Measurements from ENCODE around the gene AGAP2.
A peak's percentile ranks its signal among the peaks of the same experiment; 100 is the strongest.
"Not testable (repeated sequence)": the region's sequence is repeated elsewhere in the genome, so short reads cannot be mapped to it uniquely, and the experiment has no call there.

Gene AGAP2

DNA sequence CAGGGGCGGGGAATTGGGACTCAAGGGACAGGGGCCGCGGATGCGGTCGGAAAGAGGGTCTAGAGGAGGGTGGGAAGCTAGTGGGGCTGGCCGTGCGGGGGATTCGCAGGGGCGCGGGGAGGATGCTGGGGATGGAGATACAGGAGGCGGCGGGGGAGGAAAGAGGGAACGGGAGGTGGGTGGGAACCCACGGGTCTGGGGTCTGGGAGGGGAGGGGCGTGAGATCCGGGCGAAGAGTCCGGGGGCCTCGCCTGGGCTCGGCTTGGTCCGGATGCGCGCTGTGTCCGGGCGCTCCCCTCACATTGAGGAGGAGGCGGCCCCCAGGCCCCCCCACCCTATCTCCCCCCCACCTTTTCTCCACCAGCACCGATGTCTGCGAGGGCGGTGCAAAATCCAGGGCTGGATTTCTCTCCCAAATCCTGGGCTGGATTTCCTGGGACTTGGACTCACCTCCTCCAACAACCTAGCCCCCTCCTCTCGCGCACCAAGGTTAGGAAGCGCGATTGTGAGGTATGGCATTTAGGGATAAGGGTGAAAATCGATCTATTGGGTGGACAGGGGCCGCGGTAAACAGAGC, at the start of gene AGAP2:
AGAP2 (minus strand) TSS at position 82 of the 577 bp plus-strand sequence. CDS start 496 bp downstream, outside the sequence.
- DNase-seq (ENCODE audit: low spot score) = no peak
- no peak for FAIRE-seq

DNA sequence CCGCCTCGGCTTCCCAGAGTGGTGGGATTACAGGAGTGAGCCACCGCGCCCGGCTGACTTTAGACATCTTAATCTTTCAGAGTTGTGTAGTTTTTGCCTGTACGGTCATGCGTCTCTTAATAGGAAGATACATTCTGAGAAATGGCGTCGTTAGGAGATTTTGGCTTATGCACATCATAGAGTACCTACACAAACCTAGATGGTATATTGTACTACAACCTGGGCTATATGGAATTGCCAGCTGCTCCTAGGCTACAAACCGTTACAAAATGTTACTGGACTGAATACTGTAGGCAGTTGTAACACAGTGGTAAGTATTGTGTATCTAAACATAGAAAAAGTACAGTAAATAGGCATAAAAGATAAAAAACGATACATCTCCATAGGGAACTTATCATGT, 45.3 kb upstream of the AGAP2 start:
- no peak for FAIRE-seq
- DNase-seq (ENCODE audit: low spot score) = no peak

DNA sequence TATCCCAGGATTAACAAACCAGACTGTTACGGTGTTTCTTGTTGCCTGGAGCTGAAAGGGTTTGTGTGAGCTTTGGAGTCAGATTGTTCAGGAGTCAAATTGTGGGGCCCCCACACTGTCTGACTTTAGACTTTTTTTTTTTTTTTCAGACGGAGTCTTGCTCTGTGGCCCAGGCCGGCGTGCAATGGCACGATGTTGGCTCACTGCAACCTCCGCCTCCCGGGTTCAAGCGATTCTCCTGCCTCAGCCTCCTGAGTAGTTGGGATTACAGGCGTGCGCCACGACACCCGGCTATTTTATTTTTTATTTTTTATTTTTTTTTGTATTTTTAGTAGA, 44.9 kb upstream of the AGAP2 start:
- no peak for DNase-seq (ENCODE audit: low spot score)
- FAIRE-seq = no peak

GRCh38 chr12:57782608-57783465, 44.3 kb upstream of the AGAP2 start, which contains the start of gene TSFM:
TSFM (plus strand) TSS chr12:57782787; CDS start chr12:57782802, 15 bp downstream.
- DNase-seq (ENCODE audit: low spot score) (peak; percentile 80), FAIRE-seq (peak; percentile 20)

GRCh38 chr12:57782243-57782607, 43.7 kb upstream of the AGAP2 start:
- no peak for FAIRE-seq
- DNase-seq (ENCODE audit: low spot score) = no peak

GRCh38 chr12:57781801-57782200, 43.3 kb upstream of the AGAP2 start:
- FAIRE-seq (no peak), DNase-seq (ENCODE audit: low spot score) (no peak)

DNA sequence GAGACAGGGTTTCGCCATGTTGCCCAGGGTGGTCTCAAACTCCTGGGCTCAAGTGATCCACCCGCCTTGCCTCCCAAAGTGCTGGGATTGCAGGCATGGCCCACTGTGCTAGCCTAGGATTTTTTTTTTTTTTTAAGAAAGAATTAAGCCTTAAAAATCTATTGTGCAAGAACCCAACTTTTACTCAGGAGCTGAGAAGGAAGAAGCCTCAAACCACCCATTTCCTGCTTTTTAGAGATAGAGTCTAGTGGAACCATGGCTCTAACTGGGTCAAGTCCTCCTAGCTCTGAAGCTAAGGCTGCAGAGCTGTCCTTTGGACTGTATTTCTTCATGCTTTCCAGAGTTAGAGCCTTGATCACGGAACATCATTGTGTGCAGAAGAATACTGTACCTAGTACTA, 42.7 kb upstream of the AGAP2 start:
- DNase-seq (ENCODE audit: low spot score) = no peak
- no peak for FAIRE-seq

- DNase-seq (ENCODE audit: low spot score) (no peak), FAIRE-seq (no peak)
Observed at GRCh38 chr12:57780284-57780897, 41.8 kb upstream of the AGAP2 start.

GRCh38 chr12:57779736-57780135, 41.2 kb upstream of the AGAP2 start:
- DNase-seq (ENCODE audit: low spot score) (peak; percentile 5), FAIRE-seq (no peak)

- no peak for FAIRE-seq
- no peak for DNase-seq (ENCODE audit: low spot score)
Observed at GRCh38 chr12:57777911-57778310, 39.4 kb upstream of the AGAP2 start.

DNA sequence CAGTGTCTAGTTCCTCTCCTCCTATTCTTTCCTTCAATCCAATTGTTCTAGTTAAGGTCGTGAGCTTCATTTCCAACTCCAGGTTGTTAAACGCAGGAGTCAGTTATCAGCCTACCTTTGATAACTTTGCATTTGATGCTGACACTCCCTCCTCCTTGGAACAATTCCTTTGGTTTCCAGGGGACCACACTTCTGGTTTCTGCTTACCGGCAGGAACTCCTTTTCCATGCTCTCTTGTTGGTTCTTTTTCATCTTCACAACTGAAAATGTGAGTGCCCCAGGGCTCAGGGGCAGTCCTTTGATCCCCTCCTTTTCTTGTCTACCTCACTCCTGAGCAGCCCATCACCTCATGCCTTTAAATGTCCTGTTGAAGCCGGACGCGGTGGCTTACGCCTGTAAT, 38.8 kb upstream of the AGAP2 start:
- no peak for DNase-seq (ENCODE audit: low spot score)
- FAIRE-seq = no peak

DNA sequence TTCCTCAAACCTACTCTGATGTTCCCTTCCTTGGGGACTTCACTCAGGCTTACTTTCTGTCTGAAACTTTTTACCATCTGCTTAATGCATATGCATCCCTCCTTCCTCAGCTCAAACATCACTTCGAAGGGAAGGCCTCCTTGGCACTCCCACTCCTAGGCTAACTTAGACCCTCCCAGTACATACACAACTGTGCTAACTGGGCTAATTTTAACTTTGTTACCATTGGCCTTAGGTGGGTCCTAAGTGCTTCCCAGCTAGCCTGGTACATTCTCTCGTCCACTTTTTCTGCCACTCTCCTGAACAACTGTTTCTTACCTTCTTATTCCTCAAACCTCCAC, 37.7 kb upstream of the AGAP2 start:
- DNase-seq (ENCODE audit: low spot score) (no peak), FAIRE-seq (no peak)

DNA sequence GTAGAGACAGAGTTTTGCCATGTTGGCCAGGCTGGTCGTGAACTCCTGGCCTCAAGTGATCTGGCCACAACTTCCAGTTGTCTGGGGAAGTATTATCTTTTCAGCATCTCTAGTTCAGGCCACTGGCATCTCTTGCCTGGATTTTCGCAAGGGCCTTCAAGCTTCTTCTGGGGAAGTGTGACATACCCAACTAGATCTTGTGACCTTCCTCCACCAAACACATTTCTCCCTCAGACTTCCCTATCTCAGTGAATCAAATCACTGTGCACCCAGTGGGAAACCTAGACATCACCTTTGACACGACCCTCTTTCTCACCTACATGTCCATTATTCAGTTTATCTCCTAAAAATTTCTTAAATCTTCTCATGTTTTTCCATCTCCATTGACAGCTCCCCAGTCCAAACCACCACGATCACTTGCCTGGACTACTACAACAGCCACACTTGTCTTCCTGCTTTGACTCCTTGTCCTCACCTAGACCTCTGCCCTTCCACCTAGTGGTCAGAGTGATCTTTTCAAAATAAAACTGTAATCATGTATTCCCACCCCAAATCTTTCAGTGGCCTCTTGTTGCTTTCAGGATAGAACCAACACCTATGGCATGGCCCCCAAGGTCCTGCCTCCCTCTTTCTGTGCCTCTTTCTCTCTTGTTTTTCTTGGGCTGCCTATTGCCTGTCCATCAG, 37.2 kb upstream of the AGAP2 start:
- no peak for FAIRE-seq
- DNase-seq (ENCODE audit: low spot score) = no peak

DNA sequence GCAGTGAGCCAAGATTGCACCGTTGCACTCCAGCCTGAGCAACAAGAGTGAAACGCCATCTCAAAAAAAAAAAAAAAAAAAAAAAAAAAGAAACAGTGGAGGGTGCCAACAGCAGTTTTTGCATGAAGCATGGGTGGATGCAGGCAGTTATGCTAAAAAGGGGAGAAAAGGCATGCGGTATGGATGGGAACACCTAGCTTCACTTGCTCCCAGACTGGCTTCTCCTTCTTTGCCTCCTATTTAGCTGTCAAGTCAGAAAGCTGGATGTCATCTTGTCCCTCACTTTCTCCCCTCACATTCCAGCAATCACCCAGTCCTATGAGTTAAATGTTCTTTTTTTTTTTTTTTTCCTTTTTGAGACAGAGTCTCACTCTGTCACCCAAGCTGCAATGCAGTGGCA, 36.5 kb upstream of the AGAP2 start:
- no peak for DNase-seq (ENCODE audit: low spot score)
- FAIRE-seq = no peak

DNA sequence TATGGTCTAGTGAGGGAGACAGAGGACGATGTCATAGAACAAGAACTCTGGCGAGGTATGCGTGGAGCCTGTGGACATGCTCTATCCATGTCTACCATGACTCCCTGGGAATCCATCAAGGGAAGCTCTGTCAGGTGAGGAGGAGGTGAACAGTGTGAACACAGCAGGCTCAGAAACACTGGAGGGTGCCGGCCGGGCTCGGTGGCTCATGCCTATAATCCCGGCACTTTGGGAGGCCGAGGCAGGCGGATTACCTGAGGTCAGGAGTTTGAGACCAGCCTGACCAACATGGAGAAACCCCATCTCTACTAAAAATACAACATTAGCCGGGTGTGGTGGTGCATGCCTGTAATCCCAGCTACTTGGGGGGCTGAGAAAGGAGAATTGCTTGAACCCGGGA, 36.1 kb upstream of the AGAP2 start:
- FAIRE-seq; DNase-seq (ENCODE audit: low spot score): not testable (repeated sequence)

DNA sequence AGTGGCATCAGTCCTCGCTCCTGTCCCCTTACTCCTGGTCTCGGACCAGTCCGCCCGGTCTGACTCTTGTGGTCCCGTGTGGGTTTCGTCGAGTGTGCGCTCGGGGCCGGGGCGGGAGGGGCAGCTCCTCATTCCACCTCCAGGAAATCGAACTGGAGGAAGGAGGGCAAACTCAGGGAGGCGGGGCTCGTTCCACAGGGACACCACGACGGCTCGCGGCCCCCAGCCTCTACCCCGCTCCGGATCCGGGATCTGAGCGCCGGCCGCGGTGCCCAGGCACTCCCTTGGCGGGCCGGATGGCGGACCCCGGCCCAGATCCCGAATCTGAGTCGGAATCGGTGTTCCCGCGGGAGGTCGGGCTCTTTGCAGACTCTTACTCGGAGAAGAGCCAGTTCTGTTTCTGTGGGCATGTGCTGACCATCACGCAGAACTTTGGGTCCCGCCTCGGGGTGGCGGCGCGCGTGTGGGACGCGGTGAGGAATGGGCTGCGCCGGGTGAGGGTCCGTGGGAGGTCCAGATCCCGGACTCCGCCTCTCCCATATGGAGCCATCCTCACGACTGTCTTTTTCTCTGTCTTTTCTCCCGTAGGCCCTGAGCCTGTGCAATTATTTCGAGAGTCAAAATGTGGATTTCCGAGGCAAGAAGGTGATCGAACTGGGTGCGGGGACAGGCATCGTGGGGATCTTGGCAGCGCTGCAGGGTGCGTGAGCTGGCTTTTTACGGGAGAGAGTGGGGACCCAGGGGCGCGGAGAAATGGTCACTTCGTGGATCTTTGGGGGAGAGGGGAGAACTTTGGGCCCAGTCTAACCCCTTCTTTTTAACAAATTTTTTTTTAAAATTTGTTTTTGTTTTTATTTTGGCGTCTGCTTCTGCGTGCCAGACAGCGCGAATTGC, 34.1 kb upstream of the AGAP2 start, which contains the start of gene EEF1AKMT3:
EEF1AKMT3 (plus strand) TSS at position 186 of the 894 bp plus-strand sequence; CDS start at position 297, 111 bp downstream.
- DNase-seq (ENCODE audit: low spot score) (peak; percentile 47), FAIRE-seq (no peak)

- FAIRE-seq (no peak), DNase-seq (ENCODE audit: low spot score) (peak; percentile 87)
Observed at GRCh38 chr12:57771873-57772428, 33.4 kb upstream of the AGAP2 start, which contains the start of gene METTL1. METTL1 (minus strand) TSS chr12:57772105; CDS start chr12:57772083, 22 bp downstream.

DNA sequence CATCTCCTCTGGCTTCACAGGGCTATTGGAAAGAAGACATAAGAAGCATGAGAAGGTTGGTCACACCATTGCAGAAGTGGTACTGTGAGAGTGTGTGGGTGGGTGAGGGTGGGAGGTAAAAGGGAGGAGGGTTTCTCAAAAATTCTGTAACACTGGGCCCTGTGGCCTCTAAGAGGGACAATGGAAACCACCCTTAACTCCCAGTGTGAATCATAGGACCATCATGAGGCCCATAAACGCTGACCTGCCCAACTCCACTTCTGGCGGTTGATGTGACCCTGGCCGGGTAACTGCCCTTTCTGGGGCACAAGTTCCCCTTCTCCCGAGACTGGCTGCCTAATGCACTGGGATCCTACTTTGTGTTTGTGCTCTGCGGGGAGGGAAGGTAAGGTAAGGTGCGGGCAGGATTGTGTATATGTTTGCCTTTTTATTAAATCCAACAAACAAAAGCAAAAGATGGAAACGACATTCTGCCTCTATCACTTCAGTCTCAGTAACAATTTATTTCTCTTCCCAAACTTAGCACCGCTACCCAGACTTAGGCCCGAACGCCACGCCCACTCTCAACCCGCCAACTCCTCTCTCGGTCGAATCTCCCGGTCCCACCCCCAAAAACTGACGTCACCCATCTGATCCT, 32.8 kb upstream of the AGAP2 start:
- FAIRE-seq = no peak
- peak; percentile 66 for DNase-seq (ENCODE audit: low spot score)

DNA sequence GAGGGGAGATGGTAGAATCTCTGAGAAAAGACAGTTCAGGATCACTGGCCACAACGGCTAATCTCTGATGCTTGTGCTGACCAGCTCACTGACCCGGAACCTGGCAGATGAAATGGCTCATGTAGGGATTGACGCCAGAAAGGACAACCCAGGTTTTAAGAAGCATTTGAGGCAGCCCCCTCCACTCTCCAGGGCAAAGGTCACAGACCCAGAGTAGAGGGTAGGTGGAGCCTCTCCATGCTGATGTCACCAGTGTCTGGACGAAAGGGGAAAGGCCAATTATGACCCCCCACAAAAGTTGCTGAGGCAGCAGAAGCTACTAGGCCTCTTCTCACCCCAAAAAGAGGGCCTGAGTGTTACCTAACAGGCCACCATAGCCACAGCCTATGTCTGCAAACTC, 32.2 kb upstream of the AGAP2 start:
- DNase-seq (ENCODE audit: low spot score) (peak; percentile 17), FAIRE-seq (no peak)

- FAIRE-seq = no peak
- DNase-seq (ENCODE audit: low spot score) = no peak
Observed at GRCh38 chr12:57769594-57769993, 31.1 kb upstream of the AGAP2 start.
